ENCODE data around the gene FKBP15.

DNA sequence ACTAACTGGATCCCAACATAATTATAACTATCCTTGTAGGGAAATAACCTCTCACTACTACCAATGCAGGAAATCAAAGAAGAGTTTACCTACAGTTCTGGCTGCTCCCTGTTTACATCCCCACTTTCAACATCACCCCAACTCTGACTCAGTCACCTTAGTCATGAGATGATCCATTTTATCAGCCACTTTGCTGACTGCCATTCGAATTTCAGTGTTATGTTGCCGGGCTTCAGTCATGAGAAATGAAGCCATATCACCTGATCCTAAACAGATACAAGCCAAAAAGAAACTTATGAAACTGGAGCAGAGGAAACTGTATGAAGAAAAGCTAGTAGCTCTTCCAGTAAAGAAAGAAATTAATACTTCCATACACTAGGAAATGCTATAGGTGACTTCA lies 36.5 kb downstream of the FKBP15 start:
- TF ChIP-seq, protein P1, sequence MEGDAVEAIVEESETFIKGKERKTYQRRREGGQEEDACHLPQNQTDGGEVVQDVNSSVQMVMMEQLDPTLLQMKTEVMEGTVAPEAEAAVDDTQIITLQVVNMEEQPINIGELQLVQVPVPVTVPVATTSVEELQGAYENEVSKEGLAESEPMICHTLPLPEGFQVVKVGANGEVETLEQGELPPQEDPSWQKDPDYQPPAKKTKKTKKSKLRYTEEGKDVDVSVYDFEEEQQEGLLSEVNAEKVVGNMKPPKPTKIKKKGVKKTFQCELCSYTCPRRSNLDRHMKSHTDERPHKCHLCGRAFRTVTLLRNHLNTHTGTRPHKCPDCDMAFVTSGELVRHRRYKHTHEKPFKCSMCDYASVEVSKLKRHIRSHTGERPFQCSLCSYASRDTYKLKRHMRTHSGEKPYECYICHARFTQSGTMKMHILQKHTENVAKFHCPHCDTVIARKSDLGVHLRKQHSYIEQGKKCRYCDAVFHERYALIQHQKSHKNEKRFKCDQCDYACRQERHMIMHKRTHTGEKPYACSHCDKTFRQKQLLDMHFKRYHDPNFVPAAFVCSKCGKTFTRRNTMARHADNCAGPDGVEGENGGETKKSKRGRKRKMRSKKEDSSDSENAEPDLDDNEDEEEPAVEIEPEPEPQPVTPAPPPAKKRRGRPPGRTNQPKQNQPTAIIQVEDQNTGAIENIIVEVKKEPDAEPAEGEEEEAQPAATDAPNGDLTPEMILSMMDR (IDR thresholded peaks at IDR 0.05), result no peak
- TF ChIP-seq ELF1 (IDR thresholded peaks at IDR 0.05) (no peak), GATA2 (CRISPR knock-in tag; IDR thresholded peaks at IDR 0.05) (no peak), RFX5 (IDR thresholded peaks at IDR 0.05; ENCODE audit: low read length) (no peak), TAF1 (IDR thresholded peaks at IDR 0.05; ENCODE audit: borderline replicate concordance, low read depth, low read length) (no peak), EP300 (IDR thresholded peaks at IDR 0.05; ENCODE audit: borderline replicate concordance in 1 of 2, low read depth in 1 of 2, low read length in 1 of 2) (no peak), SMC3 (IDR thresholded peaks at IDR 0.05; ENCODE audit: low read depth, low read length) (no peak), MXI1 (IDR thresholded peaks at IDR 0.05; ENCODE audit: low read depth, low read length) (no peak)

All from SK-N-SH (cell line).